Measurements from ENCODE around the gene CXXC4. TPM values are rescaled to one million over a fixed set of nuclear protein-coding genes. Genes with fewer than 3 reads are reported as not detected.

Gene CXXC4
- total RNA-seq, 1 experiment from 2014 or later = not detected

- H3K4me3 Mint-ChIP-seq (ENCODE audit: unreplicated experiment) = no peak overlapping the region
- TF ChIP-seq CTCF (IDR thresholded peaks at IDR 0.05; ENCODE audit: unreplicated experiment) = no peak
- H3K27me3 Mint-ChIP-seq (ENCODE audit: insufficient read depth, unreplicated experiment) = no peaks in the 10 kb centered on the region
- intact Hi-C loops (cut with micrococcal nuclease) = no loop called here
- ChIA-PET POLR2A (no interaction called here), CTCF (no interaction called here)
- H3K27ac Mint-ChIP-seq (ENCODE audit: low read depth, unreplicated experiment) = no peak overlapping the region
- peaks cover under 1% of the 10 kb centered on the region for H3K4me1 Mint-ChIP-seq (ENCODE audit: insufficient read depth, unreplicated experiment)
- BruUV-seq (replicated peaks) = no TSS peak
- H3K36me3 Mint-ChIP-seq (ENCODE audit: insufficient read depth, unreplicated experiment) = no peaks in the 10 kb centered on the region
- no peak for DNase-seq (ENCODE audit: unreplicated experiment)
- H3K9me3 Mint-ChIP-seq (ENCODE audit: unreplicated experiment) = no peaks in the 10 kb centered on the region
Measured at GRCh38 chr4:104486716-104487504, 7.8 kb downstream of the CXXC4 start.

GRCh38 chr4:104475652-104476051 is 19.0 kb downstream of the CXXC4 start:
- H3K36me3 Mint-ChIP-seq (ENCODE audit: insufficient read depth, unreplicated experiment) = no peaks in the 10 kb centered on the region
- CTCF ChIA-PET = no interaction called here
- POLR2A ChIA-PET = no interaction called here
- no peaks in the 10 kb centered on the region for H3K27me3 Mint-ChIP-seq (ENCODE audit: insufficient read depth, unreplicated experiment)
- no peak overlapping the region for H3K4me3 Mint-ChIP-seq (ENCODE audit: unreplicated experiment)
- BruUV-seq (replicated peaks) = no TSS peak
- intact Hi-C loops (cut with micrococcal nuclease) = no loop called here
- H3K9me3 Mint-ChIP-seq (ENCODE audit: unreplicated experiment) = no peaks in the 10 kb centered on the region
- H3K27ac Mint-ChIP-seq (ENCODE audit: low read depth, unreplicated experiment) = no peak overlapping the region
- H3K4me1 Mint-ChIP-seq (ENCODE audit: insufficient read depth, unreplicated experiment) = no peaks in the 10 kb centered on the region
- no peak for TF ChIP-seq CTCF (IDR thresholded peaks at IDR 0.05; ENCODE audit: unreplicated experiment)
- DNase-seq (ENCODE audit: unreplicated experiment) = no peak

GRCh38 chr4:104472766-104473165 is 21.9 kb downstream of the CXXC4 start:
- Mint-ChIP-seq H3K4me1 (ENCODE audit: insufficient read depth, unreplicated experiment) (no peaks in the 10 kb centered on the region), H3K4me3 (ENCODE audit: unreplicated experiment) (no peak overlapping the region), H3K27me3 (ENCODE audit: insufficient read depth, unreplicated experiment) (no peaks in the 10 kb centered on the region), H3K36me3 (ENCODE audit: insufficient read depth, unreplicated experiment) (no peaks in the 10 kb centered on the region), H3K27ac (ENCODE audit: low read depth, unreplicated experiment) (no peak overlapping the region), H3K9me3 (ENCODE audit: unreplicated experiment) (no peaks in the 10 kb centered on the region)
- no peak for TF ChIP-seq CTCF (IDR thresholded peaks at IDR 0.05; ENCODE audit: unreplicated experiment)
- BruUV-seq (replicated peaks) = no TSS peak
- POLR2A ChIA-PET = no interaction called here
- intact Hi-C loops (cut with micrococcal nuclease) = no loop called here
- DNase-seq (ENCODE audit: unreplicated experiment) = no peak
- CTCF ChIA-PET = no interaction called here

- ChIA-PET CTCF (interaction anchor here (0.5 to 0.7 kb wide), 2 partner anchors 326 to 531 kb away, joined by 3 to 4 read pairs; no protein-coding TSS in a partner anchor), POLR2A (no interaction called here)
- no TSS peak for BruUV-seq (replicated peaks)
- Mint-ChIP-seq H3K4me3 (ENCODE audit: unreplicated experiment) (no peak overlapping the region), H3K27me3 (ENCODE audit: insufficient read depth, unreplicated experiment) (no peaks in the 10 kb centered on the region), H3K9me3 (ENCODE audit: unreplicated experiment) (no peaks in the 10 kb centered on the region), H3K4me1 (ENCODE audit: insufficient read depth, unreplicated experiment) (no peaks in the 10 kb centered on the region), H3K27ac (ENCODE audit: low read depth, unreplicated experiment) (no peak overlapping the region), H3K36me3 (ENCODE audit: insufficient read depth, unreplicated experiment) (no peaks in the 10 kb centered on the region)
- DNase-seq (ENCODE audit: unreplicated experiment) = no peak
- intact Hi-C loops (cut with micrococcal nuclease) = no loop called here
- no peak for TF ChIP-seq CTCF (IDR thresholded peaks at IDR 0.05; ENCODE audit: unreplicated experiment)
Measured at GRCh38 chr4:104470770-104471169, 23.9 kb downstream of the CXXC4 start.
